Measurements from ENCODE around the gene TBC1D12. TPM values are rescaled to one million over a fixed set of nuclear protein-coding genes. Genes with fewer than 3 reads are reported as not detected.
A peak's percentile ranks its signal among the peaks of the same experiment; 100 is the strongest.

The TBC1D12 gene
- total and polyA plus RNA-seq, 2 donors (not counting 3 experiments of a cell fraction or from before 2014, with no cell fraction given), result 2.9 to 7.3 TPM

DNA sequence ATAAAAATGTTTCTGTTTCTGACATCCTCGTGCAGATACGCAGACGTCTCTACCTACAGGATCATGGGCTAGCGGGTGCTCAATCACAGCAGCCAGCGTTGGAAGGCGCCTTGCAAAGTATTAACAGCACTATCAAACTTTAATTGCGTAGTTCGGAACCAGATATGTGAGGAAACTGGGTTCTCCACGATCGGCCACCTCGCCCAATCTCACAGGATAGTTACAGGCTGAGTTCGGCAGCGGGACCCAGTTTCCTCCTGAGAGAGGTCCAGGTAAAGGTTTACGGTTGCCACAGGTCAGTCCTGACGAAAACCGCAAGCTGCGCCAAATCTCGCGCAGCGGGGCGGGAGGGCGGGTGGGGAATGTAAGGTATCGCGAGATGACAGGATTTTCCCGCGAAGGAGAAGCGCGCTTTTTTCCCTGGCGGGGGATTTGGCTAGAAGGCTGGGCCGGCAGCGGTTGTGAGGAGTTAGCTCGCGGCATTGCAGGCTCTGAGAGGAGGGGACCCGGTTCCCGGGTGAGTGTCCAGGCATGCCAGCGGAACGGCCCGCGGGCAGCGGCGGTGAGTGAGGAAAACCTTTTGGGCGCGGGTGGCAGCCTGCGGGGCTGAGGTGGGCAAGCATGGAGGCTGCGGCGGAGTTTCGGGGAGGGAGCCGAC lies 143.2 kb downstream of the TBC1D12 start, which contains the start of gene HELLS:
Gene HELLS, plus strand, starts transcription at position 398 of the 658 bp plus-strand sequence. Its CDS starts 134 bp downstream, at position 532.
- no peak for TF ChIP-seq POLR2AphosphoS5 (IDR thresholded peaks at IDR 0.05; ENCODE audit: insufficient read depth, low read depth, low read length)
- no peak for TF ChIP-seq POLR2A (IDR thresholded peaks at IDR 0.05; ENCODE audit: low read depth, low read length)
- no peak for TF ChIP-seq JUN (IDR thresholded peaks at IDR 0.05; ENCODE audit: borderline replicate concordance, insufficient read depth, insufficient read length, low read depth)
- no peak for TF ChIP-seq EZH2 (IDR thresholded peaks at IDR 0.05; ENCODE audit: borderline replicate concordance, low read depth, low read length, severe bottlenecking)
- no peak for TF ChIP-seq FOS (IDR thresholded peaks at IDR 0.05; ENCODE audit: borderline replicate concordance, insufficient read depth, low read length)
- TF ChIP-seq, protein P1, sequence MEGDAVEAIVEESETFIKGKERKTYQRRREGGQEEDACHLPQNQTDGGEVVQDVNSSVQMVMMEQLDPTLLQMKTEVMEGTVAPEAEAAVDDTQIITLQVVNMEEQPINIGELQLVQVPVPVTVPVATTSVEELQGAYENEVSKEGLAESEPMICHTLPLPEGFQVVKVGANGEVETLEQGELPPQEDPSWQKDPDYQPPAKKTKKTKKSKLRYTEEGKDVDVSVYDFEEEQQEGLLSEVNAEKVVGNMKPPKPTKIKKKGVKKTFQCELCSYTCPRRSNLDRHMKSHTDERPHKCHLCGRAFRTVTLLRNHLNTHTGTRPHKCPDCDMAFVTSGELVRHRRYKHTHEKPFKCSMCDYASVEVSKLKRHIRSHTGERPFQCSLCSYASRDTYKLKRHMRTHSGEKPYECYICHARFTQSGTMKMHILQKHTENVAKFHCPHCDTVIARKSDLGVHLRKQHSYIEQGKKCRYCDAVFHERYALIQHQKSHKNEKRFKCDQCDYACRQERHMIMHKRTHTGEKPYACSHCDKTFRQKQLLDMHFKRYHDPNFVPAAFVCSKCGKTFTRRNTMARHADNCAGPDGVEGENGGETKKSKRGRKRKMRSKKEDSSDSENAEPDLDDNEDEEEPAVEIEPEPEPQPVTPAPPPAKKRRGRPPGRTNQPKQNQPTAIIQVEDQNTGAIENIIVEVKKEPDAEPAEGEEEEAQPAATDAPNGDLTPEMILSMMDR (IDR thresholded peaks at IDR 0.05; ENCODE audit: extremely low read depth in 1 of 2, insufficient read depth in 1 of 2, low read depth in 1 of 2, low read length in 2 of 2), result no peak
- TF ChIP-seq, protein P2, sequence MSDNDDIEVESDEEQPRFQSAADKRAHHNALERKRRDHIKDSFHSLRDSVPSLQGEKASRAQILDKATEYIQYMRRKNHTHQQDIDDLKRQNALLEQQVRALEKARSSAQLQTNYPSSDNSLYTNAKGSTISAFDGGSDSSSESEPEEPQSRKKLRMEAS (IDR thresholded peaks at IDR 0.05; ENCODE audit: insufficient read depth, insufficient read length), result no peak
- no peak for TF ChIP-seq MYC (IDR thresholded peaks at IDR 0.05; ENCODE audit: low read depth, low read length)
- TF ChIP-seq GATA2 (IDR thresholded peaks at IDR 0.05; ENCODE audit: insufficient read depth, insufficient read length, low read depth, low read length), result no peak
- peak within 1 kb of the TSS; percentile 93 for H3K9ac ChIP-seq (replicated peaks; ENCODE audit: extremely low read depth, insufficient read depth, low read length)
- peak; percentile 37 for FAIRE-seq
- intact Hi-C loops (cut with micrococcal nuclease) (loop anchor here (1.0 to 10.0 kb wide), 4 partner anchors 58 to 841 kb away; partner anchors contain the start of genes FRA10AC1 and NOC3L), dilution Hi-C loops (cut with MboI; ENCODE audit: extremely low pct_ligation_motif_present, low sequenced_read_pairs) (no loop called here)
- BruUV-seq (replicated peaks), result no TSS peak
- peak; percentile 90 for DNase-seq (ENCODE audit: low read depth, low spot score)
- ChIA-PET CTCF (interaction anchor here (0.6 to 1.3 kb wide), 4 partner anchors 9 to 101 kb away, joined by 3 to 6 read pairs (median 4); no protein-coding TSS in a partner anchor), POLR2A (interaction anchor here (0.6 to 1.4 kb wide), 2 partner anchors 30 to 142 kb away, joined by 3 read pairs; no protein-coding TSS in a partner anchor)
- H3K9me3 ChIP-seq (replicated peaks; ENCODE audit: control insufficient read depth, insufficient read depth, low read length), result no peaks in the 10 kb centered on the region
- H3K4me1 ChIP-seq (ENCODE audit: control insufficient read depth, extremely low read depth, insufficient read depth, low read length), result peaks cover 19% of the 10 kb centered on the region
- H3K9me1 ChIP-seq (replicated peaks; ENCODE audit: control insufficient read depth, extremely low read depth, insufficient read depth, low read length), result no peaks in the 10 kb centered on the region
- no peaks in the 10 kb centered on the region for H4K20me1 ChIP-seq (replicated peaks; ENCODE audit: control insufficient read depth, extremely low read depth, insufficient read depth, low read length)
- peak within 1 kb of the TSS; percentile 91 for H2AFZ ChIP-seq (ENCODE audit: low read depth, low read length)
- H3K4me2 ChIP-seq (ENCODE audit: insufficient read depth, low read length), result peak within 1 kb of the TSS; percentile 95
- H3K4me3 ChIP-seq (replicated peaks in 1 of 3; ENCODE audit: insufficient read depth in 1 of 3, low read depth in 1 of 3, low read length in 3 of 3), result peak within 1 kb of the TSS; percentile 84 to 88 (median 86)
- H3K36me3 ChIP-seq (ENCODE audit: control insufficient read depth in 2 of 2, extremely low read depth in 1 of 2, insufficient read depth in 2 of 2, low read length in 2 of 2), result no peaks in the 10 kb centered on the region
- peak within 1 kb of the TSS; percentile 57 for H3K27ac ChIP-seq (ENCODE audit: insufficient read depth, low read depth, low read length)
- H3K79me2 ChIP-seq (ENCODE audit: control insufficient read depth, insufficient read depth, low read length), result peaks cover 38% of the 10 kb centered on the region
- no peaks in the 10 kb centered on the region for H3K27me3 ChIP-seq (ENCODE audit: control insufficient read depth in 2 of 2, insufficient read depth in 2 of 2, low read length in 2 of 2)

Measured in endothelial cell of umbilical vein (primary cell).